T-helper 22 cell (primary cell): ENCODE measurements around the gene RPTOR.
"Not testable (repeated sequence)": the region's sequence is repeated elsewhere in the genome, so short reads cannot be mapped to it uniquely, and the experiment has no call there.

Experiments
- DNase-seq: peaks from one replicate; pipeline ENCODE4 v3.0.0-alpha.2; 2020; ENCODE audit warnings: low read depth

RPTOR gene

GRCh38 chr17:80785477-80786178 is 241.0 kb downstream of the RPTOR start:
- no peak for DNase-seq

- DNase-seq = no peak
Measured at GRCh38 chr17:80786470-80786869, 241.8 kb downstream of the RPTOR start.

- DNase-seq = no peak
Measured at GRCh38 chr17:80786887-80787286, 242.2 kb downstream of the RPTOR start.

DNA sequence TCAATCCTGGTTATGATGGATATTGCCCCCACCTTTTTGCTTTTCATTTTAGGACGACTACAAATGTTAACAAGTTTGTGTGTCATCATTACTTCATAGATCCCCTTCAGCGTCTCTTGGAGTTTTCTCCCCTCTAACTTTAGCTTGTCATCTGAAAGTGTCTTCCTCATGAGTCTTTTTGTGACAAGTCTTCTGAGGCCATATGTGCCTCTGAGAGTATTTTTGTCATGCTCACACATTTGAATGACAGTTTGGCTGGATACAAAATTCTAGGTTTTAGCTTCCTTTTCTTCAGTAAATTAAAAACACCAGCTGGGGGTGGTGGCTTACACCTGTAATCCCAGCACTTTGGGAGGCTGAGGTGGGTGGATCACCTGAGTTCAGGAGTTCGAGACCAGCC is 243.2 kb downstream of the RPTOR start:
- DNase-seq = no peak

- no peak for DNase-seq
Measured at GRCh38 chr17:80789356-80789902, 244.8 kb downstream of the RPTOR start.

- no peak for DNase-seq
Measured at GRCh38 chr17:80790021-80790765, 245.6 kb downstream of the RPTOR start.

- DNase-seq = no peak
Measured at GRCh38 chr17:80790981-80791742, 246.5 kb downstream of the RPTOR start.

DNA sequence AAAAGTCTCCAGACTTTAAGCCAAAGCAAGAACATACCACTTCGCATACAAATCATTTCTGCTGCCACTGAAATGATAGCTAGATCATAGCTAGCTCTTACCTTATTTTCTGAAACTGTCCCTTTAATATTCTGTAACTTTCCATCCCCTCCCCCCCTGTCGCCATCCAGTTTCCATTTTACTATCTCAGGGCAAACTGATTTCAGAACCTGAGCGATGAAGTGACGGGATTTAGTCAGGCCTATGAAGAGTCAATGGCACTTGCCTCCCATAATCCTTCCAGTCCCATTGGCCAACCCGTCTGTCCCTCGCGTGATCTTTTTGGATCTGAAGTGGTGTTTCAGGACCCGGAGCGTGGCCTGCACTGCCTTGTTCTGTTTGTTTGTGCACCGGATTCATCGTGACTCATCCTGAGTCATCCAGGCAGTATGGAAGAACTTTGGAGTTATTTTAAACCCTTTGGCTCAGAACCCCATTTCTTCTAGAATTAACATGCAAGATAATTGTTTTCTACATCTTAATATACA is 247.2 kb downstream of the RPTOR start:
- peak; percentile 25 for DNase-seq

- DNase-seq = no peak
Measured at GRCh38 chr17:80792373-80792781, 247.7 kb downstream of the RPTOR start.

- DNase-seq = no peak
Measured at GRCh38 chr17:80793421-80793820, 248.8 kb downstream of the RPTOR start.

GRCh38 chr17:80793851-80794267 is 249.2 kb downstream of the RPTOR start:
- DNase-seq = no peak

DNA sequence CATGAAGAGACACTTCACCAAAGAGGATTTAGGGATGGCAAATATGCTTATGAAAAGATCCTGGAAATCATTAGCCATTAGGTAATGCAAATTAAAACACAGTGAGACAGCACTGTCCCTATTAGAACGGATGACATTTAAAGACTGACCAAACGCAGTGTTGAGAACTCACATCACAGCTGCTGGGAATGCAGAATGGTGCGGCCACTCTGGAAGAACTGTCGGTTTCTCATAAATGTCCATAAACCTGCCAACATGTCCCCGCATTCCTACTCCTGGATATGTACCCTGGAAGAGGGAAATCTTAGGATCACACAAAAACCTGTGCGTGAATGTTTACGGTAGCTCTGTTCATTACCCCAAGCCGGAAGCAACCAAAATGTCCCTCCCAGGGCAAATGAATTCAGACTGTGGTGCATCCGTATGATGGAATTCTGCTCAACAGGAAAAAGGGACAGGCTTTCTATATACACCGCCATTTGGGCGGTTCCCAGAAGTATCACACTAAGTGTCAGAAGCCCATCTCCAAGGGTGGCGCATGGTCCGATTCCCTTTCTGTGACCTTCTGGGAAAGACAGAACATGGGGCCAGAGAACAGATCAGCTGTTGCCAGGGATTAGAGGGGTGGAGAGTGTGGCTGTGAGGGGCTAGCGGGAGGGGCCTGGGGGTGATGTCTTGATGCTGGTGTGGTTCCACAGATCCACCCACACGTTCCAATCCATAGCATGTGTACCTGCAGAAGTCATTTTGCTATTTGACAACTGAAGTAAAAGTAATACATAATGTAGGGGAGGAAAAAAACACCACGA is 249.8 kb downstream of the RPTOR start:
- no peak for DNase-seq

DNA sequence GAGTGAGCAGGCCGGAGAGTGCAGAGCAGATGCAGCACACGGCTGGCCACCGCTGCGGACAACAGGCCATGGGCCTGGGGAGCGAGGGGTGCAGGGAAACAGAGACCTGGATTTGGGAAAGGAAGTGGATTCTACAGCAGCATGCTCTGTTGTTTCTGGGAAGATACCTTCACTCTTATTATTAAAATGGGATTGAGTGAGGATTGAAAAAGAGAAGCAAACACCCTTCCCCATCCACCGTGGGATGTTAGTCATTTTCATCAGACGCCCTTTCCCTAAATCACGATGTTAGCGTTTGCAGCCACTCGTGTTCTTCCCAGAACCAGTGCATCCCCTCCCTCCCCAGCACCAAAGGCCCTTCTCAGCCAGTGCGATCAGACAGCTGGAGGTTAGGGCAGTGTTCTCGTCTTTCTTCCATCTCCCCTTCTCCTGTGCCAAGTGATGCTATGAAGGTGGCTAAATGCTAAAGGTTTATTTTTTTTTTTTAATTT is 250.5 kb downstream of the RPTOR start:
- no peak for DNase-seq

GRCh38 chr17:80795754-80796153 is 251.1 kb downstream of the RPTOR start:
- no peak for DNase-seq

GRCh38 chr17:80796430-80796861 is 251.8 kb downstream of the RPTOR start:
- no peak for DNase-seq

DNA sequence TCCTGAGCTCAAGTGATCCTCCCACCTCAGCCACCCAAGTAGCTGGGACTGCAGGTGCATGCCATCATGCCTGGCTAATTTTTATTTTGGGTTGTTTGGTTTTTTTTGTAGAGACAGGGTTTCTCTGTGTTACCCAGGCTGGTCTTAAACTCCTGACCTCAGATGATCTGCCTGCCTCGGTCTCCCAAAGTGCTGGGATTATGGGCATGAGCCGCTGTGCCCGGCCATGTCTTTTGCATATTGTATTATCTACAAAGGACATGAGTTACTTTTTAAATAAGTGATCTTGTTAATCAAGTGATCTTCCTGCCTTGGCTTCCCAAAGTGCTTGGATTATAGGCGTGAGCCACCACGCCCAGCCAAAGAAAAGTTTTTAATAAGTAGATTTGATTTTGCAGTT is 252.6 kb downstream of the RPTOR start:
- not testable (repeated sequence) for DNase-seq

- no peak for DNase-seq
Measured at GRCh38 chr17:80797741-80798594, 253.3 kb downstream of the RPTOR start.

DNA sequence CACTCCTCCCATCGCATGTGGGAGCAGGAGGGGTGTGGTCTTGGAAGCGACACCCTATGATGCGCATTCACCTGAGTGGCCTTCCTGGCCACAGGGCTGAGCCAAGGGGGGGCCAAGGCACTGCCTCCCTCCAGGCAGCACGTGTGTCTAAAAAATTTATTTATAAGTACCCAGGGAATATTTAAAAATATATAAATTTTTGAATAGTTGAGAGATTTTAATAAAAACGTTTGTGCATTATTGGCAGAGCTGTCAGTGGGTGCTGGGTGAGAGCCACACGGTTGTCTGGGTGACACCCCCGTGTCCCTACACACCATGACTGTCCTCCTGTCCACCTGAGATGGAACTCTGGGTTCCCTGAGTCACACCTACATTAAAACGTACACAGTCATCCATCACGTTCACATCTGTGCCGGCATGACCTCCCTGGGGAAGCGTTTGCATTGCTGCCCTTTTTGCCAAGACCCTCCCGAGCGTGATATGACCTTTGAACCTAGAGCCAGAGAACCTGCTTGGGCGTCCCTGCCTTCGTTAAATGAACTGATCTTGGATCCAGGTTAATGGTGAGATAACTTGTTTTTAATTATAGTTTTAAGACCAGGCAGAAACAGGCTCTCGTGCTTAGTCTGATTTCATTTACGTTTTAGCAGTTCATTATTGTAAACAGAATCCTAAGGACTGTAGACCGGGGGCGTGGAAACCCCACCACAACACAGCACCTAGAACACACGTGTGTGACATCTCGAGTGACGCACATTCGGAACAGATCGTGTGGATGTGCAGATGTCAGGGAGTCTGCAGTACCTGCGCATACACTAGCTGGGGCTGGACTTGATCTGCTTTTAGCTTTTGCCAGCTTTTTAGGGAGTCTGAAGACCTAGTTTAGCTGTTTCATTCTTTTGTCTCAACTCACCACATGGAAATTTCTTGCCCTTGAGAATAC is 254.2 kb downstream of the RPTOR start:
- no peak for DNase-seq
